HepG2 (cell line): ENCODE data around the gene UROD. TPM values are rescaled to one million over a fixed set of nuclear protein-coding genes. Genes with fewer than 3 reads are reported as not detected.

ENCODE experiments used
- ATAC-seq: fragments of 200-7000 bp; cut with Tn5 transposase; 3 replicates; pipeline ENCODE4 v1.9.1; 2020; ENCODE audit warnings: mild to moderate bottlenecking, moderate library complexity
- BruUV-seq: library from RNA; stranded (reverse); fragments of 400-500 nt; replicated peaks from 2 replicates; lab custom pipeline; 2021; lab: Mats Ljungman, UMichigan
- CTCF ChIA-PET: fragments of 300-600 bp; formaldehyde crosslinking; extraction: SDS; loops from one replicate; lab custom pipeline; 2021; ENCODE audit warnings: low total read pairs, inconsistent platforms, low intra/inter-chr PET ratio; lab: Yijun Ruan, JAX
- POLR2A ChIA-PET: fragments of 350-600 bp; sonication (Branson Sonifier 250); formaldehyde crosslinking; loops from one replicate; lab custom pipeline; 2020; ENCODE audit warnings: antibody characterized with exemption, inconsistent platforms; lab: Yijun Ruan, JAX
- DNase-seq: peaks from one replicate; pipeline ENCODE4 v3.0.0-alpha.2; 2015; ENCODE audit warnings: low spot score
- FAIRE-seq: peaks from 3 replicates; lab custom pipeline; 2011; peaks lifted over from hg19 to GRCh38; lab: Jason Lieb, UNC
- H2AFZ ChIP-seq: one replicate; pipeline ENCODE4 v1.6.1; 2011; ENCODE audit warnings: low read length, inconsistent platforms
- H3K27ac ChIP-seq: fragments of 300-600 bp; 3 replicates; pipeline ENCODE4 v1.8.0; 2011; ENCODE audit warnings: mixed run types, mild to moderate bottlenecking, mixed read lengths, low read length, inconsistent platforms; ENCODE audit not compliant: insufficient read depth; ENCODE audit errors: extremely low read length
- H3K27me3 ChIP-seq, 2 experiments: fragments of 200-600 bp in 1 of 2; 2 replicates in 1 of 2; 3 replicates in 1 of 2; pipeline versions ENCODE4 v1.6.0 to v1.8.0; 2011; ENCODE audit warnings: low read length in 2 of 2, mild to moderate bottlenecking in 2 of 2, moderate library complexity in 2 of 2, inconsistent platforms in 1 of 2; ENCODE audit not compliant: insufficient read depth in 2 of 2, control insufficient read depth in 1 of 2
- H3K36me3 ChIP-seq, 2 experiments: fragments of 200-600 bp in 1 of 2; replicated peaks in 1 of 2; 2 replicates in 1 of 2; 3 replicates in 1 of 2; pipeline versions ENCODE4 v1.5.1 to v1.8.0; 2011; ENCODE audit warnings: low read length in 2 of 2, inconsistent platforms in 1 of 2; ENCODE audit not compliant: insufficient read depth in 2 of 2, control insufficient read depth in 1 of 2
- H3K4me1 ChIP-seq: 2 replicates; pipeline ENCODE4 v1.5.1; 2012; ENCODE audit warnings: low read length, inconsistent platforms; ENCODE audit not compliant: insufficient read depth
- H3K4me2 ChIP-seq: 2 replicates; pipeline ENCODE4 v1.6.0; 2011; ENCODE audit warnings: low read depth, low read length, inconsistent platforms
- H3K4me3 ChIP-seq, 3 experiments: fragments of 200-600 bp in 1 of 3; sonication (generic), shearing (Covaris generic) in 1 of 3; replicated peaks in 1 of 3; 2 replicates each; pipeline ENCODE4 v1.5.1; 2011 to 2016; ENCODE audit warnings: low read length in 3 of 3, inconsistent platforms in 2 of 3, low read depth in 2 of 3, mild to moderate bottlenecking in 2 of 3, control low read depth in 1 of 3, mixed read lengths in 1 of 3; ENCODE audit not compliant: insufficient read depth in 1 of 3
- H3K79me2 ChIP-seq: one replicate; pipeline ENCODE4 v1.6.1; 2011; ENCODE audit warnings: low read length, inconsistent platforms; ENCODE audit not compliant: insufficient read depth
- H3K9ac ChIP-seq: 2 replicates; pipeline ENCODE4 v1.6.0; 2011; ENCODE audit warnings: mild to moderate bottlenecking, low read depth, low read length, inconsistent platforms; ENCODE audit not compliant: insufficient read depth
- H3K9me3 ChIP-seq: 2 replicates; pipeline ENCODE4 v1.5.1; 2012; ENCODE audit warnings: mild to moderate bottlenecking, low read length
- H4K20me1 ChIP-seq: 2 replicates; pipeline ENCODE4 v1.6.0; 2011; ENCODE audit warnings: inconsistent platforms, mild to moderate bottlenecking, low read length, moderate library complexity; ENCODE audit not compliant: insufficient read depth
- HNRNPUL1 ChIP-seq: fragments of 200-400 bp; formaldehyde crosslinking; IDR thresholded peaks from 2 replicates; pipeline ENCODE4 v1.6.1; 2017; ENCODE audit warnings: low read depth, mild to moderate bottlenecking, low read length, moderate library complexity
- KDM6A ChIP-seq: IDR thresholded peaks from 2 replicates; pipeline ENCODE4 v1.6.1; 2016; ENCODE audit warnings: low read depth
- MAF1 ChIP-seq: sonication (generic); formaldehyde crosslinking; IDR thresholded peaks from 2 replicates; pipeline ENCODE4 v1.5.0; 2020; ENCODE audit warnings: missing genetic modification reagents, borderline replicate concordance
- REPIN1 ChIP-seq: sonication (generic); formaldehyde crosslinking; IDR thresholded peaks from 2 replicates; pipeline ENCODE4 v1.8.0; 2022; ENCODE audit warnings: missing genetic modification reagents, low read depth, mild to moderate bottlenecking, borderline replicate concordance
- SKI ChIP-seq: fragments of 450-650 bp; IDR thresholded peaks from one replicate; pipeline ENCODE4 v1.6.1; 2018; ENCODE audit warnings: mild to moderate bottlenecking; ENCODE audit not compliant: partially characterized antibody
- SP1 ChIP-seq, 2 experiments: fragments of 450-650 bp in 1 of 2; sonication (generic) in 1 of 2; formaldehyde crosslinking in 1 of 2; IDR thresholded peaks; 2 replicates each; pipeline versions ENCODE4 v1.4.0 to v1.6.1; 2016 to 2020; ENCODE audit warnings: missing genetic modification reagents in 1 of 2
- TRAFD1 ChIP-seq: sonication (generic); formaldehyde crosslinking; IDR thresholded peaks from 2 replicates; pipeline ENCODE4 v1.5.1; 2020; ENCODE audit warnings: missing genetic modification reagents, mild to moderate bottlenecking, borderline replicate concordance
- YEATS2 ChIP-seq: sonication (generic); formaldehyde crosslinking; IDR thresholded peaks from 2 replicates; pipeline ENCODE4 v1.4.0; 2020; ENCODE audit warnings: missing genetic modification reagents, borderline replicate concordance
- YEATS4 ChIP-seq: sonication (generic); formaldehyde crosslinking; IDR thresholded peaks from 2 replicates; pipeline ENCODE4 v1.4.0; 2020; ENCODE audit warnings: missing genetic modification reagents, borderline replicate concordance
- ZBTB7A ChIP-seq: sonication (generic); formaldehyde crosslinking; IDR thresholded peaks from 2 replicates; pipeline ENCODE4 v1.8.0; 2022; ENCODE audit warnings: mild to moderate bottlenecking, missing genetic modification reagents
- ZFP36 ChIP-seq: fragments of 150-350 bp; IDR thresholded peaks from 2 replicates; pipeline ENCODE4 v1.6.1; 2018; ENCODE audit warnings: borderline replicate concordance, low read length, low read depth; ENCODE audit not compliant: partially characterized antibody
- ZNF124 ChIP-seq: sonication (generic); formaldehyde crosslinking; IDR thresholded peaks from 2 replicates; pipeline ENCODE4 v1.4.0; 2020; ENCODE audit warnings: missing genetic modification reagents
- ZNF282 ChIP-seq: fragments of 450-650 bp; IDR thresholded peaks from 2 replicates; pipeline ENCODE4 v1.6.1; 2018; ENCODE audit not compliant: partially characterized antibody
- ZNF354B ChIP-seq: sonication (generic); formaldehyde crosslinking; IDR thresholded peaks from 2 replicates; pipeline ENCODE4 v1.8.0; 2022; ENCODE audit warnings: mild to moderate bottlenecking, missing genetic modification reagents
- ZNF446 ChIP-seq: sonication (generic); formaldehyde crosslinking; IDR thresholded peaks from 2 replicates; pipeline ENCODE4 v1.5.0; 2020; ENCODE audit warnings: mild to moderate bottlenecking, missing genetic modification reagents
- ZNF468 ChIP-seq: sonication (generic); formaldehyde crosslinking; IDR thresholded peaks from 2 replicates; pipeline ENCODE4 v1.8.0; 2022; ENCODE audit warnings: mild to moderate bottlenecking, moderate library complexity, missing genetic modification reagents
- ZNF615 ChIP-seq: sonication (generic); formaldehyde crosslinking; IDR thresholded peaks from 2 replicates; pipeline ENCODE4 v1.5.0; 2020; ENCODE audit warnings: mild to moderate bottlenecking, missing genetic modification reagents, borderline replicate concordance
- ZNF766 ChIP-seq: sonication (generic); formaldehyde crosslinking; IDR thresholded peaks from 2 replicates; pipeline ENCODE4 v1.5.0; 2020; ENCODE audit warnings: missing genetic modification reagents, borderline replicate concordance
- WGBS: methylation state at CpG from one replicate; pipeline ENCODE4 v1.1.6; 2017; ENCODE audit warnings: low lambda C conversion rate; 5-methylcytosine and 5-hydroxymethylcytosine counted together
- in situ Hi-C: cut with HindIII; loops from 2 replicates; pipeline ENCODE4 v1.10.0; 2017; ENCODE audit warnings: low pct_unique_long_range_greater_than_20kb; ENCODE audit not compliant: extremely low pct_ligation_motif_present
- intact Hi-C: fragments of 100-400 bp; cut with micrococcal nuclease; formaldehyde crosslinking; loops from one replicate; pipeline ENCODE4 v1.10.0; 2022; ENCODE audit not compliant: unreplicated experiment
- polyA plus RNA-seq, 8 experiments: library from polyadenylated mRNA; depleted of rRNA in 3 of 8; stranded (reverse) in 7 of 8; unstranded in 1 of 8; fragments of >200 nt; fragmentation: Illumina TruSeq in 4 of 8; extraction: Trizol in 4 of 8; gene quantifications; 2 replicates each; pipeline versions ENCODE4 v1.2.1 to v1.2.3, GENCODE V29; 2011 to 2016; ENCODE audit warnings: low read depth in 4 of 8, missing spikeins in 1 of 8, mixed read lengths in 1 of 8; ENCODE audit not compliant: insufficient read depth in 1 of 8
- total RNA-seq, 5 experiments: library from RNA; depleted of rRNA; stranded (reverse); fragments of >200 nt; fragmentation: Illumina TruSeq; extraction: Trizol; gene quantifications; 2 replicates each; pipeline ENCODE4 v1.2.3, GENCODE V29; 2016; ENCODE audit warnings: low read depth in 1 of 5
- TF ChIP-seq, protein P1 (sequence below), 2 experiments: sonication (generic) in 1 of 2; formaldehyde crosslinking in 1 of 2; IDR thresholded peaks; 2 replicates each; pipeline versions ENCODE4 v1.4.0 to v1.6.1; 2016 to 2020; ENCODE audit warnings: borderline replicate concordance in 1 of 2, low read depth in 1 of 2, mild to moderate bottlenecking in 1 of 2, missing genetic modification reagents in 1 of 2

Gene UROD
- total and polyA plus RNA-seq, 2 of the 13 experiments (the other 11 are each of a cell fraction or from before 2014, with no cell fraction given): 162 to 171 TPM

- TF ChIP-seq, protein P1, sequence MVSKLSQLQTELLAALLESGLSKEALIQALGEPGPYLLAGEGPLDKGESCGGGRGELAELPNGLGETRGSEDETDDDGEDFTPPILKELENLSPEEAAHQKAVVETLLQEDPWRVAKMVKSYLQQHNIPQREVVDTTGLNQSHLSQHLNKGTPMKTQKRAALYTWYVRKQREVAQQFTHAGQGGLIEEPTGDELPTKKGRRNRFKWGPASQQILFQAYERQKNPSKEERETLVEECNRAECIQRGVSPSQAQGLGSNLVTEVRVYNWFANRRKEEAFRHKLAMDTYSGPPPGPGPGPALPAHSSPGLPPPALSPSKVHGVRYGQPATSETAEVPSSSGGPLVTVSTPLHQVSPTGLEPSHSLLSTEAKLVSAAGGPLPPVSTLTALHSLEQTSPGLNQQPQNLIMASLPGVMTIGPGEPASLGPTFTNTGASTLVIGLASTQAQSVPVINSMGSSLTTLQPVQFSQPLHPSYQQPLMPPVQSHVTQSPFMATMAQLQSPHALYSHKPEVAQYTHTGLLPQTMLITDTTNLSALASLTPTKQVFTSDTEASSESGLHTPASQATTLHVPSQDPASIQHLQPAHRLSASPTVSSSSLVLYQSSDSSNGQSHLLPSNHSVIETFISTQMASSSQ (IDR thresholded peaks at IDR 0.05; ENCODE audit: low read depth): no peak
- TF ChIP-seq, protein P1 (CRISPR knock-in tag; IDR thresholded peaks at IDR 0.05; ENCODE audit: borderline replicate concordance): no peak
Measured at GRCh38 chr1:45023663-45024062, 11.6 kb downstream of the UROD start (continued).

GRCh38 chr1:45026446-45026845, 14.4 kb downstream of the UROD start:
- CTCF ChIA-PET: no interaction called here
- Histone ChIP-seq H3K27me3 (no peaks in the 10 kb centered on the region), H2AFZ (no peak overlapping the region), H4K20me1 (no peaks in the 10 kb centered on the region), H3K4me2 (no peak overlapping the region), H3K4me1 (no peaks in the 10 kb centered on the region), H3K27ac (no peak overlapping the region), H3K4me3 (no peak overlapping the region), H3K36me3 (peaks cover 3 to 4% of the 10 kb centered on the region in 2 experiments; a peak in 4 of 5 replicates), H3K9ac (no peak overlapping the region), H3K9me3 (no peaks in the 10 kb centered on the region), H3K79me2 (no peaks in the 10 kb centered on the region)
- no TSS peak for BruUV-seq
- 100% methylated on average over 1 of the region's 1 CpG for WGBS
- POLR2A ChIA-PET: no interaction called here
- intact Hi-C loops: no loop called here
- FAIRE-seq (no peak), ATAC-seq (no peak), DNase-seq (no peak)
- in situ Hi-C loops: no loop called here
- TF ChIP-seq ZFP36: no peak
- no peak for TF ChIP-seq ZNF468 (CRISPR knock-in tag)
- no peak for TF ChIP-seq ZNF354B (CRISPR knock-in tag)
- no peak for TF ChIP-seq ZNF766 (CRISPR knock-in tag)
- no peak for TF ChIP-seq YEATS4 (CRISPR knock-in tag)
- no peak for TF ChIP-seq SP1 (IDR thresholded peaks at IDR 0.05)
- no peak for TF ChIP-seq SP1 (CRISPR knock-in tag; IDR thresholded peaks at IDR 0.05)
- no peak for TF ChIP-seq ZNF124 (CRISPR knock-in tag)
- TF ChIP-seq YEATS2 (CRISPR knock-in tag): no peak
- TF ChIP-seq ZBTB7A: no peak
- TF ChIP-seq KDM6A: no peak
- TF ChIP-seq SKI: no peak
- TF ChIP-seq HNRNPUL1: no peak
- no peak for TF ChIP-seq ZNF446
- TF ChIP-seq ZNF615 (CRISPR knock-in tag): no peak
- no peak for TF ChIP-seq TRAFD1 (CRISPR knock-in tag)
- no peak for TF ChIP-seq REPIN1 (CRISPR knock-in tag)
- TF ChIP-seq MAF1: no peak
- TF ChIP-seq ZNF282: no peak
